Measurements from ENCODE around the gene GTPBP1.

DNA sequence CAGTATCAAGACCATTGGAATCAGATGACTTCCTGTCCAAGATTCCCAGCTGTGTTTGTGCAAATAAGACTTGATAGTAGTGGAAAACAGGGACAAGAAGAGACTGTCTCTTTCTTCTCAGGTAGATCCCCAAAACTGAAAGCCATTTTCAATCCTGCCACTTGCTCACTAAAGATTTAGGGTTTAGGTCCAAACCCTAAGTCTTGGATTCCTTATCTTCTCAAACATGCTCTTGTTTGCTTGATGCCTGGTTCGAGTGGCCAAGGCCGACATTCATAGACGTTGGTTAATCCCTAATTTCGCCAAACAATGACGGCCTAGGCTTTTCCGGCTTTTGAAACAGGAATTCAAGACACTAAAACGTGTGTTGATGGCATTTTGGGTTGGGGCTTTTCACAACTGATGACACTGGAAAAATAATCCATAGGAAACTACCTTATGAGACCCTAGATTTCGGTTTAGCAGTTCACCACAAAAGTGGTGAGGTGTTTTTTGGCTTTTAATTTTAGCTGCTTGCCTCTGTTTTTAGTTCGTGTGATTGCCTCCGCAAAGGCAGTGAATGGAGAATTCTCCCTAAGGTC lies 1.0 kb upstream of the GTPBP1 start:
- TF ChIP-seq GATA2 (IDR thresholded peaks at IDR 0.05; ENCODE audit: low read depth, low read length) = no peak
- no peak for TF ChIP-seq GATA3 (IDR thresholded peaks at IDR 0.05; ENCODE audit: low read depth, low read length)
